HG03457 (cell line): Measurements from ENCODE around the gene PPP3CA.

Source experiments
- ATAC-seq: cut with Tn5 transposase; IDR thresholded peaks from one replicate; pipeline ENCODE4 v1.9.1; 2021; ENCODE audit warnings: moderate number of reproducible peaks; ENCODE audit not compliant: unreplicated experiment

Gene PPP3CA

GRCh38 chr4:101065935-101066485 lies 281.3 kb downstream of the PPP3CA start:
- no peak for ATAC-seq

GRCh38 chr4:101065346-101065745 lies 282.0 kb downstream of the PPP3CA start:
- ATAC-seq = no peak

GRCh38 chr4:101064541-101065180 lies 282.7 kb downstream of the PPP3CA start:
- ATAC-seq = no peak

DNA sequence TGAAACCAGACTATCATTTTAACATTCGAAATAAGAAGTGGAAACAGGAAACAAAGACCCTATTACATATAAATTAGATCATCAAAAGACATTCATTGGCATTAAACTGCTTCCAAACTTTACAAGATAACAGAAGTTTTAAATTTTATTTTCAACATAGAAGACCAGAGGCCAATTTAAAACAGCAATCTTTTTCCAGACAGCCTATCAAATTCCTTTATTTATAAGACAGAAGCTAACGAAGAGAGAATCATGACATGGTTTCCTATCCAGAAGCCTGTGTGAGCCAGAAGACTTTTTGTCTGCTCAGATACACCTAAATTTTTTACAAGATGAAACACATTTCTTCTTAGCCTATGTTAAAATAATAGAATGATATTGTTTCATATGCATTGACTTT lies 291.9 kb downstream of the PPP3CA start:
- ATAC-seq = no peak

DNA sequence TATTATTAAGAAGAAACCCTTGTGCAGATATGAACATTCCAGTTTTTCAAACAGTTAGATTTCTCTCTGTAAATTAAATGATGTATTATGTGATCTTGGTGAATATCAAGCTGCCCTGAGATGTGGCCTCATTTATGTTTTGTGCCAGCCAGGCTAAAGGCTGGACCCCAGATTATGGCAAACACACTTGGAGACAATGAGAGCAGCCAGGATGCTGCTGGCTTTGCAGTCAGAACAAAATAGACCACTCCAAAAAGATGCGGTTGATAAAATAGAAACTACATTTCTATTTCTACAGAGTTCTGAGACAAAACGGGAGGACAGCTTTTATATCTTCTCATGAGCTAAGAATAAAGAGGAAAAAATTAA lies 296.5 kb downstream of the PPP3CA start:
- ATAC-seq = no peak

GRCh38 chr4:101050088-101050836 lies 297.1 kb downstream of the PPP3CA start:
- ATAC-seq = no peak

DNA sequence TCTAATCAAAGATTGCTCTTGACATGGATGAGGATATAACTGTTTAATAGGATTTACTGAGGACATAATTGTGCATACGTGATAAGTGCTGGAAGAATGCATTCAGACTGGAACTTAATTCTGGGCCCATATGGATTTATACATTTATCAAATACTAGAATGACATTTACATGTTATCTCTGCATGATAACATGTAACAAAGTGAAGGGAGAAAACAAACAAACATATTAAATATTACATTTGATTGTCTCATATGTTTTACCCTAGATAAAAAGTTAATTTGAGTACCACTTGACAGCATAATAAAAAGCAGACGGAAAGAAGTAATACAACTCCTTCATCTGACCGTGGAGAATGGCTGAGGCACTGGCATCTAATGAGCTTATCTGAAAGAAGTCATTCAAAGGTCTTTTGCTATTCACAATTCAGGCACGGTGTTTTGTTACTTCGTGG lies 297.8 kb downstream of the PPP3CA start:
- ATAC-seq = no peak

GRCh38 chr4:101044766-101045165 lies 302.6 kb downstream of the PPP3CA start:
- no peak for ATAC-seq

GRCh38 chr4:101042847-101043246 lies 304.5 kb downstream of the PPP3CA start:
- ATAC-seq = no peak

DNA sequence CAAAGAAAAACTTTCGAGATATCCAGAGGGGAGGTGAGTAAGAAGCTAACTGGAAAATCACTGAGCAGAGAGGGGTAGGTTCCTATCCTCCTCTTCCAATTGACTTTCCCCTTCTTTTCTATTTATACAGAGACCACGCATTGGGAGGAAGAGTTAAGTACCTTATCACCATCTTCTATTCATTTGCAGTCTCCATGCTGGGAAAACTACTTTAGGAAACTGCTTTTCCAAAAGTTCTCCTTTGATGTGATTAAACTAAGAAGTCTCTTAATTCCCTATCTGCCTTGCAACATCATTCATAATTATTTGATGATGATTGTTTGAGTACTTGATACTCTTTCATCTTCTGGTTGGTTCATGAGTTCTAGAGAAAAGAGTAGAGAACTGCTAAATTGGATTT lies 306.6 kb downstream of the PPP3CA start:
- no peak for ATAC-seq

DNA sequence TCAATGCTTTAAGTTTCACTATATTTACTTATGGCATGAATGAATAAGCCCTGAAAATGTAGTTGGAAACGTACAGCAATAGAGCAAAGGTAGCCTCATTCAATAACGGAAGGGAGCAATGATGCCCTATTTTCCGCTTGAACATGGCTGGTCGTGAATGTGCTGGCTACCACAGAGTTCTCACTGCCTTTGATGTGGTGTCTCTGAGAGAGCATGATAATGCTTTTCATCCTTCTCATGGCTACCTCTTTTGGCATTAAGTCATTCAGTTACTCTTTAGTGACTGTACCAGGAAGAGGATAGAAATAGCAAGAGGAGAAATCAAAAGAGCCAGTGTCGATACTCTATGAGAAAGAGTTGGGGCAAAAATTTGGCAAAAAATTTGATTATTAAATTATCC lies 308.0 kb downstream of the PPP3CA start:
- no peak for ATAC-seq

GRCh38 chr4:101037938-101038413 lies 309.4 kb downstream of the PPP3CA start:
- no peak for ATAC-seq

DNA sequence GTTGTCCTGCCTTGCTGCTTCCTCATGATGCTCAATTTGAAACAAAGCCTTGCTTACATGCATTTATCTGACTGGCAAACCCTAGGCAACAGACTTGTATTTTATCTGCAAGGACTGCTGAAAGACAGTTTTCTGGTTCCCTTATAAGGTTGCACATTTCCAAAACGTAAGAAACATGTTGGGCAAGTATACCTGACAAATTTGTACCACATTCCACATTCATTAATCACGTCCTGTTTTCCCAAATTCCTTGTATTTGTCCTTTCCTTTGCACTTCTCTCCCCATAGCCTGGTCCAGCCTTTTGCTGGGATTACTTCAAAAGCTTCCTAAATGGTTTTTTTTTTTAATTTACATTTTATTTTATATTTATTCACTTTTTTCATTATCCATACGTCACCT lies 310.1 kb downstream of the PPP3CA start:
- ATAC-seq = no peak

GRCh38 chr4:101035487-101035886 lies 311.8 kb downstream of the PPP3CA start:
- no peak for ATAC-seq

- no peak for ATAC-seq
Measured at GRCh38 chr4:101033986-101034385, 313.3 kb downstream of the PPP3CA start.

GRCh38 chr4:101032541-101032940 lies 314.8 kb downstream of the PPP3CA start:
- no peak for ATAC-seq

DNA sequence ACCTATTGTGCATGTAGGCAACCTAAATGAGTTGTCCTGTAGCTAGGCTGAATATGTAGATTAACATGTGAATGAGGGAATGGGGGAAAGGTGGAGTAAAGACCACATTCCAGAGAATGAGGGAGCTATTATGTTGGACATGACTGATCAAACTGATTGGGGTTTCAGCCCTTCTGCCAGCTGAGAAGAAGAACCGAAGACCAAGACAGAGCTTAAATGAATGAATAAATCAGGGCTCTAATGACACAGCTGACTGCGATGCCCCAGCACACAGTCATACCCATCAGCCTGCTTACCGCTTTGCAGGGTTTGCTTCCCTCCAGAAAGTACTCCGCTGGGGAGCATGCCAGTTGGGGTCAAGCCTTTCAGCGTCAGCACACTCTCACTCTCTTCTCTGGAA lies 315.4 kb downstream of the PPP3CA start:
- no peak for ATAC-seq

DNA sequence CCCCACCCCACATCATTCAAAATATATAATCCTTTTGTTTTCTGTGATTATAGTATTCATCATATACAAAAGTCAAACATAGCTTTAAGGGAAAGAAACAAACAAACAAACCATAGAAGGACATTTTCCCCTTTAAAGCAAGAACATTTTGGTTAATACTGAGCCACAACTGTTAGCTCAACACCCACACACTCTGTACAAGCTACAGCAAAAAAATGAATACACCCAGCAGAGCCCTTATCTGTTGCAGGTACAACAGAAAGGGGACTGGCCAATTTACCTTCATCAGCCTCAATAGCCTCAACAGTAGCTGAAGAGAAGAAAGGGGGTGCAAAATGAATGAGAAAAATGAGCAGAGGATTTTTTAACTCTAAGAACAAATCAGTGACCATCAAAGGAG lies 318.4 kb downstream of the PPP3CA start:
- no peak for ATAC-seq

DNA sequence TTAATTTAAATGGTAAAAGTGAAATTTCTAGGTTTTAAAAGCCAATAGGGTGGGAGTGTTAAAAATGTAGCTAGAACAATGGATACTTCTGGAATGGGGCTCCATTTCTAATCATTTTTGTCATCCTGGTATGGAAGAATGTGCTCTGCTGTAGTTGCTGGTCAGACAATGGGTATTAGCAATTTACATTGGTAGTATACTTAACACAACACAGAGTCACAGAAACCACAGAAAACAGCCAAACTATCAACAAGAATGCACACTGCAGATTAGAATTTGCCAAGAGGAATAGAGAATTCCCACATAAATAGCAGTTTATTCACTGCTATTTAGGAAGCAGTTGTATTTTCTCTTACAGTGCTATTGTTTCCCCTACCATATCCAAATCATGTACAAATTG lies 319.6 kb downstream of the PPP3CA start:
- ATAC-seq = no peak

GRCh38 chr4:101025755-101026154 lies 321.6 kb downstream of the PPP3CA start:
- no peak for ATAC-seq

DNA sequence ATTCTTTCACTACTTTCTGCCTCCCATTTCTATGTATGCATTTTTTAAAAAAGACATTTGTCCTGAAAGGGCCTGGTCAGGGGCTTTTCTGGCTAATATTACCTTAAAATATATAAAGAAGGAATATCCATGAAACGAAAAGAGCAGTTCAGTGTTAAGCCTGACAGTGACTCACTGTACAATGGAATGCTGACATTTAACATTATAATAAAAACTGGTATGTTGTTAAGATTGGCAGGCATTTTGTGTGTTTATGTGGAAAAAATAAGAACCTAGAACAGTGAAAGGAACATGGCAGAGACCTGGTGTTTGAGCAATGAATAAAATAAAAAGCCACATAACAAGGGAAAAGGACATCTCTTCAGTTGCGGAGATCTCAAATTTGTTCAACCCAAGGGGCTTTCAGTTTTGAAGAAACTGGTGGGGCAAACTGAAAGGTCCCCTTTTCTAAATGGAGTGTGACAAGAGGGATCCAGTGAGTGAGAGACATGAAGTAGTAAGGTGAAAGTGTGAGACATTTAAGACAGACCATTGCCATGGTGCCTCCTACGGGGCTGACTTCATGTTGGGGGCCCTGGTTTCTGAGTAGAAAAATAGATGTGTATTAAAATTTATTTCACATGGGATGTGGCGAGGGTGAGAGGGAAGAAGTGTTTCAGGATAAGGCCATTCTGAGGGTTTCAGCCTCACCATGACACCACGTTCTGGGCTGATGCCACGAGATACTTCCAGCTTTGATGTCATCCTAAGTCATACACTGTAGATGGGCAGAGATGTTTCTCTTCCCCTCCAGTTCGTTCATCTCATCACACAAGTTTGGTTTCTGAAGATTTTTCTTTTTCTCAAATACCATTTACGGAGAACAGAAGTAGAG lies 324.9 kb downstream of the PPP3CA start:
- no peak for ATAC-seq
